Esophagus (tissue), 2 donors: ENCODE results near the gene GOLM1. TPM values are rescaled to one million over a fixed set of nuclear protein-coding genes. Genes with fewer than 3 reads are reported as not detected.

ENCODE experiments used
- H3K27ac ChIP-seq, 2 donors: one replicate each; pipeline ENCODE4 v1.5.1; 2013; ENCODE audit warnings: low read depth in 2 of 2, mild to moderate bottlenecking in 2 of 2, inconsistent platforms in 1 of 2, low read length in 1 of 2, moderate library complexity in 1 of 2
- H3K27me3 ChIP-seq, 2 donors: one replicate each; pipeline ENCODE4 v1.6.1; 2013; ENCODE audit warnings: low read length in 2 of 2, control low read depth in 1 of 2, mild to moderate bottlenecking in 1 of 2; ENCODE audit not compliant: insufficient read depth in 2 of 2, control insufficient read depth in 1 of 2
- H3K36me3 ChIP-seq, 2 donors: one replicate each; pipeline ENCODE4 v1.6.1; 2013; ENCODE audit warnings: low read length in 1 of 2; ENCODE audit not compliant: control insufficient read depth in 2 of 2, insufficient read depth in 2 of 2
- H3K4me1 ChIP-seq, 2 donors: one replicate each; pipeline ENCODE4 v1.6.1; 2013; ENCODE audit warnings: low read length in 1 of 2; ENCODE audit not compliant: control insufficient read depth in 2 of 2, insufficient read depth in 2 of 2
- H3K4me3 ChIP-seq, 2 donors: one replicate each; pipeline ENCODE4 v1.5.1; 2013; ENCODE audit warnings: low read length in 2 of 2, mild to moderate bottlenecking in 2 of 2, low read depth in 1 of 2, moderate library complexity in 1 of 2
- H3K9me3 ChIP-seq, 2 donors: one replicate each; pipeline ENCODE4 v1.6.1; 2013; ENCODE audit warnings: mild to moderate bottlenecking in 2 of 2, low read depth in 1 of 2, low read length in 1 of 2, moderate library complexity in 1 of 2; ENCODE audit not compliant: control insufficient read depth in 2 of 2, insufficient read depth in 1 of 2
- WGBS, 2 donors: extraction: QIAGEN DNeasy Blood & Tissue Kit; methylation state at CpG; one replicate each; pipeline ENCODE4 v1.1.7; 2013; 5-methylcytosine and 5-hydroxymethylcytosine counted together
- polyA plus RNA-seq, 2 donors: library from polyadenylated mRNA; stranded (reverse); fragments of 200-250 nt; gene quantifications; one replicate each; pipeline ENCODE4 v1.2.3, GENCODE V29; 2013
- donor health status: healthy with polysubstance abuse.
- donor health status: Bipolar disorder and iron deficiency.

GOLM1 gene
- polyA plus RNA-seq, 2 donors: 1.4 to 1.6 TPM

GRCh38 chr9:86009133-86009532 is 90.2 kb downstream of the GOLM1 start:
- Histone ChIP-seq H3K4me1 (no peaks in the 10 kb centered on the region), H3K4me3 (no peak overlapping the region), H3K9me3 (no peaks in the 10 kb centered on the region), H3K27ac (no peak overlapping the region), H3K27me3 (no peaks in the 10 kb centered on the region), H3K36me3 (peaks cover 0 to 2% of the 10 kb centered on the region in 2 donors)
- 62 to 79% methylated on average over 2 of the region's 2 CpGs for WGBS, 2 donors

- H3K27me3 ChIP-seq: no peaks in the 10 kb centered on the region
- no peak overlapping the region for H3K4me3 ChIP-seq
- H3K9me3 ChIP-seq: no peaks in the 10 kb centered on the region
- no peaks in the 10 kb centered on the region for H3K36me3 ChIP-seq
- no peak overlapping the region for H3K27ac ChIP-seq
- no peaks in the 10 kb centered on the region for H3K4me1 ChIP-seq
- WGBS, 2 donors: 97 to 99% methylated on average over 1 of the region's 1 CpG
Measured at GRCh38 chr9:86005253-86005775, 94.0 kb downstream of the GOLM1 start.

GRCh38 chr9:85995599-85995998 is 103.8 kb downstream of the GOLM1 start:
- peaks cover 0 to 2% of the 10 kb centered on the region in 2 donors for H3K36me3 ChIP-seq
- no peaks in the 10 kb centered on the region for H3K4me1 ChIP-seq
- no peak overlapping the region for H3K4me3 ChIP-seq
- WGBS, 2 donors: 98 to 99% methylated on average over 1 of the region's 1 CpG
- no peak overlapping the region for H3K27ac ChIP-seq
- H3K27me3 ChIP-seq: no peaks in the 10 kb centered on the region
- H3K9me3 ChIP-seq: no peaks in the 10 kb centered on the region

GRCh38 chr9:85995097-85995496 is 104.3 kb downstream of the GOLM1 start:
- Histone ChIP-seq H3K9me3 (no peaks in the 10 kb centered on the region), H3K4me1 (no peaks in the 10 kb centered on the region), H3K36me3 (peaks cover 0 to 2% of the 10 kb centered on the region in 2 donors), H3K27ac (no peak overlapping the region), H3K27me3 (no peaks in the 10 kb centered on the region), H3K4me3 (no peak overlapping the region)

- Histone ChIP-seq H3K27me3 (no peaks in the 10 kb centered on the region), H3K27ac (no peak overlapping the region)
- 84 to 90% methylated on average over 2 of the region's 2 CpGs for WGBS, 2 donors
Measured at GRCh38 chr9:85994191-85994590, 105.2 kb downstream of the GOLM1 start.

GRCh38 chr9:85987236-85987635 is 112.1 kb downstream of the GOLM1 start:
- Histone ChIP-seq H3K9me3 (no peaks in the 10 kb centered on the region), H3K27me3 (no peaks in the 10 kb centered on the region), H3K27ac (no peak overlapping the region), H3K4me1 (no peaks in the 10 kb centered on the region), H3K36me3 (peaks cover 0 to 4% of the 10 kb centered on the region in 2 donors), H3K4me3 (no peak overlapping the region)
- 77 to 90% methylated on average over 3 of the region's 3 CpGs for WGBS, 2 donors

More at GRCh38 chr9:85994191-85994590, 105.2 kb downstream of the GOLM1 start:
- Histone ChIP-seq H3K9me3 (no peaks in the 10 kb centered on the region), H3K4me1 (no peaks in the 10 kb centered on the region), H3K4me3 (no peak overlapping the region), H3K36me3 (peaks cover 0 to 2% of the 10 kb centered on the region in 2 donors)

GRCh38 chr9:85984457-85984856 is 114.9 kb downstream of the GOLM1 start:
- WGBS, 2 donors: 100% methylated on average over 2 of the region's 2 CpGs
- Histone ChIP-seq H3K36me3 (peaks cover 5 to 9% of the 10 kb centered on the region in 2 donors), H3K9me3 (no peaks in the 10 kb centered on the region), H3K4me1 (no peaks in the 10 kb centered on the region), H3K27me3 (no peaks in the 10 kb centered on the region), H3K27ac (no peak overlapping the region), H3K4me3 (no peak overlapping the region)

GRCh38 chr9:85981369-85981768 is 118.0 kb downstream of the GOLM1 start:
- H3K4me1 ChIP-seq: no peaks in the 10 kb centered on the region
- WGBS, 2 donors: 82 to 86% methylated on average over 3 of the region's 3 CpGs
- no peaks in the 10 kb centered on the region for H3K9me3 ChIP-seq
- H3K36me3 ChIP-seq: peaks cover 5% of the 10 kb centered on the region in 2 donors
- no peak overlapping the region for H3K27ac ChIP-seq
- H3K27me3 ChIP-seq: no peaks in the 10 kb centered on the region
- no peak overlapping the region for H3K4me3 ChIP-seq

GRCh38 chr9:85978496-85978895 is 120.9 kb downstream of the GOLM1 start:
- WGBS, 2 donors: 82 to 87% methylated on average over 4 of the region's 4 CpGs
- no peaks in the 10 kb centered on the region for H3K9me3 ChIP-seq
- no peaks in the 10 kb centered on the region for H3K4me1 ChIP-seq
- no peaks in the 10 kb centered on the region for H3K27me3 ChIP-seq
- peaks cover 5% of the 10 kb centered on the region in 2 donors for H3K36me3 ChIP-seq
- no peak overlapping the region for H3K4me3 ChIP-seq
- no peak overlapping the region for H3K27ac ChIP-seq
